PC-3 (cell line): ENCODE data around the gene POU2F1.

Source experiments
- CTCF ChIP-seq: fragments of 300-600 bp; sonication (generic); conservative IDR thresholded peaks from 2 replicates; pipeline ENCODE4 v1.5.1; 2017; ENCODE audit warnings: antibody characterized with exemption, low read depth, mild to moderate bottlenecking, low read length
- EZH2phosphoT487 ChIP-seq: fragments of 300-600 bp; sonication (generic); IDR thresholded peaks from 2 replicates; pipeline ENCODE4 v1.6.1; 2018; ENCODE audit warnings: mild to moderate bottlenecking, antibody characterized with exemption, low read length, borderline replicate concordance

GRCh38 chr1:167360120-167360519, 139.4 kb downstream of the POU2F1 start:
- TF ChIP-seq EZH2phosphoT487 = no peak
- no peak for TF ChIP-seq CTCF
